Kidney (tissue), 14 donors: Measurements from ENCODE around the gene BMS1. TPM values are rescaled to one million over a fixed set of nuclear protein-coding genes. Genes with fewer than 3 reads are reported as not detected.

Source experiments
- DNase-seq, 5 donors: peaks; one replicate each; pipeline ENCODE4 v3.0.0-alpha.2; 2013 to 2020
- FAIRE-seq: peaks from 2 replicates; lab custom pipeline; 2012; peaks lifted over from hg19 to GRCh38; lab: Jason Lieb, UNC
- H3K27ac ChIP-seq, 2 donors: one replicate each; pipeline ENCODE4 v1.7.0; 2013; ENCODE audit warnings: low read depth in 2 of 2, low read length in 2 of 2, inconsistent platforms in 1 of 2
- H3K27me3 ChIP-seq: one replicate; pipeline ENCODE4 v1.7.1; 2013; ENCODE audit warnings: low read length, inconsistent platforms; ENCODE audit not compliant: control insufficient read depth, insufficient read depth
- H3K36me3 ChIP-seq, 3 donors: one replicate each; pipeline versions ENCODE4 v1.7.0 to v1.7.1; 2013; ENCODE audit warnings: low read length in 3 of 3, control low read depth in 1 of 3, inconsistent platforms in 1 of 3; ENCODE audit not compliant: insufficient read depth in 3 of 3, control insufficient read depth in 2 of 3
- H3K4me1 ChIP-seq, 3 donors: one replicate each; pipeline versions ENCODE4 v1.7.0 to v1.7.1; 2013; ENCODE audit warnings: low read length in 3 of 3, inconsistent platforms in 1 of 3, low read depth in 1 of 3; ENCODE audit not compliant: control insufficient read depth in 2 of 3, insufficient read depth in 2 of 3
- H3K4me3 ChIP-seq, 3 donors: one replicate each; pipeline versions ENCODE4 v1.7.0 to v1.8.1; 2013; ENCODE audit warnings: low read length in 3 of 3, control low read depth in 1 of 3, inconsistent platforms in 1 of 3
- H3K9ac ChIP-seq, 3 donors: one replicate each; pipeline versions ENCODE4 v1.7.0 to v1.7.1; 2013; ENCODE audit warnings: low read length in 3 of 3, control low read depth in 1 of 3, inconsistent platforms in 1 of 3
- H3K9me3 ChIP-seq, 3 donors: one replicate each; pipeline versions ENCODE4 v1.7.0 to v1.7.1; 2013; ENCODE audit warnings: low read length in 3 of 3, control low read depth in 1 of 3, inconsistent platforms in 1 of 3; ENCODE audit not compliant: control insufficient read depth in 2 of 3, insufficient read depth in 1 of 3
- CTCF ChIP-seq: IDR thresholded peaks from 3 replicates; pipeline ENCODE4 v1.5.1; 2012; ENCODE audit warnings: mild to moderate bottlenecking, moderate library complexity, borderline replicate concordance; ENCODE audit not compliant: insufficient read depth; ENCODE audit errors: extremely low read depth
- intact Hi-C: fragments of 100-400 bp; cut with DNase I; formaldehyde crosslinking; loops from one replicate; pipeline ENCODE4 v1.11.1; 2022
- polyA plus RNA-seq: library from polyadenylated mRNA; stranded (reverse); fragments of 350-450 nt; fragmentation: Illumina TruSeq; extraction: RNeasy Lipid Tissue Mini Kit (QIAGEN cat#74804); gene quantifications from one replicate; pipeline ENCODE4 v1.2.3, GENCODE V29; 2014; ENCODE audit warnings: low read depth, low replicate concordance; ENCODE audit not compliant: insufficient read depth
- total RNA-seq: library from RNA; stranded (reverse); fragmentation: NEBNext Ultra II Directional; extraction: Animal tissue kit (Norgen Biotek cat#: 25700); gene quantifications from one replicate; pipeline ENCODE4 v1.2.1, GENCODE V29; 2021
- donor health status: control.
- donor health status: control.
- donor health status: control.
- donor health status: control.
- donor health status: control.
- donor health status: DM: yes; HTN: yes; CAD: no.
- donor health status: Normal renal cell carcinoma (clear cell type).

BMS1 gene
- total and polyA plus RNA-seq, 2 donors from 2014 or later, result 6.0 to 14.1 TPM

- Histone ChIP-seq H3K9ac (peak overlapping the region in 2 of 3 donors; percentile 31 to 39), H3K36me3 (no peaks in the 10 kb centered on the region), H3K27ac (no peak overlapping the region), H3K9me3 (no peaks in the 10 kb centered on the region), H3K4me3 (peak overlapping the region in 2 of 3 donors; percentile 55 to 68), H3K4me1 (peaks cover 0 to 10% (median 0%) of the 10 kb centered on the region in 3 donors), H3K27me3 (peaks cover 11% of the 10 kb centered on the region)
- TF ChIP-seq CTCF, result no peak
- peak in 4 of 5 donors; percentile 13 to 73 (median 20) for DNase-seq
- FAIRE-seq, result no peak
- intact Hi-C loops, result no loop called here
Measured at GRCh38 chr10:42753507-42754154, 29.0 kb upstream of the BMS1 start.

- no peaks in the 10 kb centered on the region for H3K9me3 ChIP-seq
- H3K27ac ChIP-seq, result no peak overlapping the region
- intact Hi-C loops, result no loop called here
- TF ChIP-seq CTCF, result no peak
- no peak for FAIRE-seq
- peaks cover 11% of the 10 kb centered on the region for H3K27me3 ChIP-seq
- H3K9ac ChIP-seq, result peak overlapping the region in 2 of 3 donors; percentile 26 to 39
- H3K4me1 ChIP-seq, result peaks cover 0 to 10% (median 0%) of the 10 kb centered on the region in 3 donors
- no peaks in the 10 kb centered on the region for H3K36me3 ChIP-seq
- DNase-seq, result peak; percentile 50 to 84 (median 69)
- H3K4me3 ChIP-seq, result peak overlapping the region in 2 of 3 donors; percentile 55 to 68
Measured at GRCh38 chr10:42754155-42755027, 28.2 kb upstream of the BMS1 start.

GRCh38 chr10:42755028-42755451 is 27.6 kb upstream of the BMS1 start:
- DNase-seq (peak in 3 of 5 donors; percentile 8 to 47 (median 24)), FAIRE-seq (no peak)
- H3K4me1 ChIP-seq, result peaks cover 0 to 10% (median 0%) of the 10 kb centered on the region in 3 donors
- H3K9ac ChIP-seq, result no peak overlapping the region
- no peaks in the 10 kb centered on the region for H3K9me3 ChIP-seq
- no peak for TF ChIP-seq CTCF
- H3K36me3 ChIP-seq, result no peaks in the 10 kb centered on the region
- H3K4me3 ChIP-seq, result peak overlapping the region in 1 of 3 donors; percentile 55
- no peak overlapping the region for H3K27ac ChIP-seq
- intact Hi-C loops, result no loop called here
- peaks cover 11% of the 10 kb centered on the region for H3K27me3 ChIP-seq
